Right cardiac atrium (tissue), 5 donors: ENCODE data around the gene BCL2L1. TPM values are rescaled to one million over a fixed set of nuclear protein-coding genes. Genes with fewer than 3 reads are reported as not detected.

Experiments
- ATAC-seq, 2 donors: fragments of 200-7000 bp; cut with Tn5 transposase; one replicate each; pipeline versions ENCODE4 v1.8.0 to v1.9.1; 2020; ENCODE audit warnings: moderate library complexity in 2 of 2, mild to moderate bottlenecking in 1 of 2
- DNase-seq, 3 donors: peaks; one replicate each; pipeline ENCODE4 v3.0.0-alpha.2; 2020
- H3K27ac ChIP-seq: one replicate; pipeline ENCODE4 v1.5.1; 2013; ENCODE audit warnings: mild to moderate bottlenecking, low read length, control low read depth, moderate library complexity
- H3K27me3 ChIP-seq: one replicate; pipeline ENCODE4 v1.6.1; 2013; ENCODE audit not compliant: control insufficient read depth, insufficient read depth
- H3K4me1 ChIP-seq: one replicate; pipeline ENCODE4 v1.6.1; 2013; ENCODE audit warnings: low read length; ENCODE audit not compliant: control insufficient read depth, insufficient read depth
- H3K4me3 ChIP-seq: one replicate; pipeline ENCODE4 v1.5.1; 2013; ENCODE audit warnings: low read length, control low read depth
- H3K9me3 ChIP-seq: one replicate; pipeline ENCODE4 v1.6.1; 2013; ENCODE audit warnings: low read length; ENCODE audit not compliant: control insufficient read depth
- WGBS: extraction: QIAGEN DNeasy Blood & Tissue Kit; methylation state at CpG from one replicate; pipeline ENCODE4 v1.1.7; 2013; 5-methylcytosine and 5-hydroxymethylcytosine counted together
- intact Hi-C, 4 donors: fragments of 100-400 bp; cut with DNase I; formaldehyde crosslinking; loops; one replicate each; pipeline versions ENCODE4 v1.11.0 to v1.14.0; 2022 to 2023
- polyA plus RNA-seq: library from polyadenylated mRNA; stranded (reverse); fragments of 200-250 nt; gene quantifications from one replicate; pipeline ENCODE4 v1.2.3, GENCODE V29; 2013
- total RNA-seq, 4 donors: library from RNA; stranded (reverse); fragmentation: NEBNext Ultra II Directional; extraction: Animal tissue kit (Norgen Biotek cat#: 25700); gene quantifications; one replicate each; pipeline ENCODE4 v1.2.1, GENCODE V29; 2021
- donor health status: healthy with polysubstance abuse.
- donor health status: DM: no; HTN: yes; CAD: no.
- donor health status: DM: no; HTN: no; CAD: no.
- donor health status: DM: no; HTN: yes; CAD: no; lungs with severe emphysema.
- donor health status: DM: yes; HTN: yes; CAD: no.

Gene BCL2L1
- total and polyA plus RNA-seq, 5 donors, result 39.9 to 56.9 (median 46.0) TPM

- DNase-seq, result no peak
- no peaks in the 10 kb centered on the region for H3K9me3 ChIP-seq
- H3K27ac ChIP-seq, result peak overlapping the region; percentile 30
- no peak overlapping the region for H3K4me3 ChIP-seq
- H3K4me1 ChIP-seq, result peaks cover 29% of the 10 kb centered on the region
- intact Hi-C loops, result no loop called here
- ATAC-seq, result no peak
- 54% methylated on average over 2 of the region's 2 CpGs for WGBS
- no peaks in the 10 kb centered on the region for H3K27me3 ChIP-seq
These were observed 14.5 kb downstream of the BCL2L1 start for GRCh38 chr20:31707994-31708735.

- WGBS, result 97% methylated on average over 5 of the region's 5 CpGs
- Histone ChIP-seq H3K4me3 (no peak overlapping the region), H3K27me3 (no peaks in the 10 kb centered on the region), H3K27ac (no peak overlapping the region), H3K4me1 (peaks cover 26% of the 10 kb centered on the region), H3K9me3 (no peaks in the 10 kb centered on the region)
- DNase-seq (no peak), ATAC-seq (no peak)
- intact Hi-C loops, result no loop called here
These were observed 15.4 kb downstream of the BCL2L1 start for GRCh38 chr20:31707258-31707615.

GRCh38 chr20:31706607-31707257 is 15.9 kb downstream of the BCL2L1 start:
- intact Hi-C loops, result no loop called here
- H3K27ac ChIP-seq, result no peak overlapping the region
- ATAC-seq (no peak), DNase-seq (no peak)
- H3K4me3 ChIP-seq, result no peak overlapping the region
- H3K4me1 ChIP-seq, result peaks cover 26% of the 10 kb centered on the region
- H3K9me3 ChIP-seq, result no peaks in the 10 kb centered on the region
- H3K27me3 ChIP-seq, result no peaks in the 10 kb centered on the region
- 86% methylated on average over 2 of the region's 2 CpGs for WGBS

- ATAC-seq, result no peak
- no peak overlapping the region for H3K27ac ChIP-seq
- WGBS, result 82% methylated on average over 4 of the region's 4 CpGs
- DNase-seq, result no peak
- no peaks in the 10 kb centered on the region for H3K27me3 ChIP-seq
- intact Hi-C loops, result no loop called here
- peaks cover 22% of the 10 kb centered on the region for H3K4me1 ChIP-seq
- H3K9me3 ChIP-seq, result no peaks in the 10 kb centered on the region
- no peak overlapping the region for H3K4me3 ChIP-seq
These were observed 16.8 kb downstream of the BCL2L1 start for GRCh38 chr20:31705598-31706597.

GRCh38 chr20:31705191-31705590 is 17.5 kb downstream of the BCL2L1 start:
- peaks cover 23% of the 10 kb centered on the region for H3K4me1 ChIP-seq
- H3K27ac ChIP-seq, result no peak overlapping the region

GRCh38 chr20:31704225-31705119 is 18.2 kb downstream of the BCL2L1 start:
- H3K27ac ChIP-seq, result peak overlapping the region; percentile 38
- no peak overlapping the region for H3K4me3 ChIP-seq
- H3K27me3 ChIP-seq, result no peaks in the 10 kb centered on the region
- no peaks in the 10 kb centered on the region for H3K9me3 ChIP-seq
- ATAC-seq (peak; percentile 42 to 78), DNase-seq (peak in 1 of 3 donors; percentile 22)
- intact Hi-C loops, result no loop called here
- WGBS, result 78% methylated on average over 11 of the region's 11 CpGs
- peaks cover 24% of the 10 kb centered on the region for H3K4me1 ChIP-seq

More at GRCh38 chr20:31705191-31705590, 17.5 kb downstream of the BCL2L1 start:
- DNase-seq, result no peak
- intact Hi-C loops, result no loop called here
- H3K9me3 ChIP-seq, result no peaks in the 10 kb centered on the region
- no peak overlapping the region for H3K4me3 ChIP-seq
- no peak for ATAC-seq
- H3K27me3 ChIP-seq, result no peaks in the 10 kb centered on the region

- no peak for DNase-seq
- no peaks in the 10 kb centered on the region for H3K9me3 ChIP-seq
- no peak overlapping the region for H3K27ac ChIP-seq
These were observed 21.1 kb downstream of the BCL2L1 start for GRCh38 chr20:31701591-31701990.

GRCh38 chr20:31700747-31701146 is 21.9 kb downstream of the BCL2L1 start:
- Histone ChIP-seq H3K4me1 (peaks cover 24% of the 10 kb centered on the region), H3K27ac (peak overlapping the region; percentile 4), H3K4me3 (no peak overlapping the region), H3K9me3 (no peaks in the 10 kb centered on the region), H3K27me3 (no peaks in the 10 kb centered on the region)
- intact Hi-C loops, result no loop called here
- DNase-seq (no peak), ATAC-seq (no peak)
- WGBS, result 77% methylated on average over 5 of the region's 5 CpGs

More at GRCh38 chr20:31701591-31701990, 21.1 kb downstream of the BCL2L1 start:
- H3K4me1 ChIP-seq, result peaks cover 20% of the 10 kb centered on the region
- no peak for ATAC-seq
- intact Hi-C loops, result no loop called here
- H3K4me3 ChIP-seq, result no peak overlapping the region
- WGBS, result 82% methylated on average over 1 of the region's 1 CpG
- H3K27me3 ChIP-seq, result no peaks in the 10 kb centered on the region

GRCh38 chr20:31699801-31700728 is 22.6 kb downstream of the BCL2L1 start:
- Histone ChIP-seq H3K27me3 (no peaks in the 10 kb centered on the region), H3K9me3 (no peaks in the 10 kb centered on the region), H3K4me1 (peaks cover 28% of the 10 kb centered on the region), H3K27ac (peak overlapping the region; percentile 89), H3K4me3 (no peak overlapping the region)
- ATAC-seq (no peak), DNase-seq (no peak)
- 91% methylated on average over 7 of the region's 7 CpGs for WGBS
- intact Hi-C loops, result no loop called here
